IMR-90 (cell line): ENCODE data around the gene SYTL3. TPM values are rescaled to one million over a fixed set of nuclear protein-coding genes. Genes with fewer than 3 reads are reported as not detected.
A peak's percentile ranks its signal among the peaks of the same experiment; 100 is the strongest.

Source experiments
- ATAC-seq: fragments of 200-7000 bp; cut with Tn5 transposase; 2 replicates; pipeline ENCODE4 v1.9.1; 2020; ENCODE audit warnings: low read depth, mild to moderate bottlenecking, moderate library complexity
- BruUV-seq: library from RNA; stranded (reverse); fragments of 400-500 nt; replicated peaks from 2 replicates; lab custom pipeline; 2021; lab: Mats Ljungman, UMichigan
- CTCF ChIA-PET: fragments of 300-600 bp; formaldehyde crosslinking; extraction: SDS; loops from one replicate; lab custom pipeline; 2021; ENCODE audit warnings: antibody characterized with exemption; lab: Yijun Ruan, JAX
- POLR2A ChIA-PET: fragments of 300-600 bp; sonication (Branson Sonifier 250); formaldehyde crosslinking; loops from one replicate; lab custom pipeline; 2022; ENCODE audit warnings: antibody characterized with exemption; ENCODE audit not compliant: unreplicated experiment; lab: Charles Lee
- DNase-seq: peaks from one replicate; pipeline ENCODE4 v3.0.0; 2013
- H2AFZ ChIP-seq: replicated peaks from 2 replicates; pipeline ENCODE3; 2013; ENCODE audit warnings: low read length, mild to moderate bottlenecking; ENCODE audit not compliant: poor library complexity
- H2AK5ac ChIP-seq: 2 replicates; pipeline ENCODE4 v1.6.1; 2013; ENCODE audit warnings: low read depth, low read length, inconsistent platforms
- H2AK9ac ChIP-seq: replicated peaks from 2 replicates; pipeline ENCODE3; 2013; ENCODE audit warnings: mild to moderate bottlenecking, low read depth, low read length, moderate library complexity; ENCODE audit not compliant: poor library complexity
- H2BK120ac ChIP-seq: 2 replicates; pipeline ENCODE4 v1.6.1; 2013; ENCODE audit warnings: low read depth, low read length, inconsistent platforms
- H2BK15ac ChIP-seq: 3 replicates; pipeline ENCODE4 v1.6.1; 2013; ENCODE audit warnings: low read depth, low read length, inconsistent platforms
- H2BK20ac ChIP-seq: 2 replicates; pipeline ENCODE4 v1.6.1; 2013; ENCODE audit warnings: low read depth, mild to moderate bottlenecking, inconsistent platforms, low read length, moderate library complexity
- H2BK5ac ChIP-seq: 2 replicates; pipeline ENCODE4 v1.6.1; 2013; ENCODE audit warnings: mild to moderate bottlenecking, low read depth, low read length, inconsistent platforms; ENCODE audit not compliant: poor library complexity, severe bottlenecking
- H3K14ac ChIP-seq: replicated peaks from 2 replicates; pipeline ENCODE4 v1.6.1; 2013; ENCODE audit warnings: low read depth, low read length, inconsistent platforms
- H3K18ac ChIP-seq: 2 replicates; pipeline ENCODE4 v1.6.1; 2013; ENCODE audit warnings: low read depth, low read length, control low read depth
- H3K23ac ChIP-seq: 2 replicates; pipeline ENCODE4 v1.6.1; 2013; ENCODE audit warnings: low read depth, low read length, inconsistent platforms
- H3K27ac ChIP-seq: 2 replicates; pipeline ENCODE4 v1.5.1; 2013; ENCODE audit warnings: mild to moderate bottlenecking, control low read depth, low read length; ENCODE audit not compliant: insufficient read depth
- H3K27me3 ChIP-seq: 2 replicates; pipeline ENCODE4 v1.6.1; 2013; ENCODE audit warnings: low read length; ENCODE audit not compliant: control insufficient read depth, insufficient read depth
- H3K36me3 ChIP-seq: 2 replicates; pipeline ENCODE4 v1.6.1; 2013; ENCODE audit warnings: low read length, mixed read lengths; ENCODE audit not compliant: control insufficient read depth, insufficient read depth
- H3K4ac ChIP-seq: 2 replicates; pipeline ENCODE4 v1.6.1; 2013; ENCODE audit warnings: low read depth, low read length, inconsistent platforms
- H3K4me1 ChIP-seq: 2 replicates; pipeline ENCODE4 v1.6.1; 2013; ENCODE audit warnings: low read length, mixed read lengths; ENCODE audit not compliant: control insufficient read depth, insufficient read depth
- H3K4me2 ChIP-seq: 2 replicates; pipeline ENCODE4 v1.6.1; 2013; ENCODE audit warnings: low read depth, mild to moderate bottlenecking, control low read depth, low read length, moderate library complexity
- H3K4me3 ChIP-seq: 2 replicates; pipeline ENCODE4 v1.5.1; 2013; ENCODE audit warnings: low read depth, mild to moderate bottlenecking, control low read depth, low read length, moderate library complexity; ENCODE audit not compliant: insufficient read depth
- H3K56ac ChIP-seq: 2 replicates; pipeline ENCODE4 v1.6.1; 2013; ENCODE audit warnings: low read length, inconsistent platforms; ENCODE audit not compliant: insufficient read depth; ENCODE audit errors: extremely low read depth
- H3K79me1 ChIP-seq, 2 experiments: 2 replicates each; pipeline ENCODE4 v1.6.1; 2013; ENCODE audit warnings: low read length in 2 of 2, inconsistent platforms in 1 of 2, low read depth in 1 of 2
- H3K9ac ChIP-seq: 2 replicates; pipeline ENCODE4 v1.6.1; 2013; ENCODE audit warnings: low read depth, low read length, control low read depth
- H3K9me1 ChIP-seq: 2 replicates; pipeline ENCODE4 v1.6.1; 2013; ENCODE audit warnings: low read length, inconsistent platforms; ENCODE audit not compliant: insufficient read depth
- H3K9me3 ChIP-seq: 2 replicates; pipeline ENCODE4 v1.6.1; 2013; ENCODE audit warnings: low read length; ENCODE audit not compliant: control insufficient read depth, insufficient read depth
- H4K20me1 ChIP-seq: 2 replicates; pipeline ENCODE4 v1.6.1; 2013; ENCODE audit warnings: low read length, inconsistent platforms; ENCODE audit not compliant: insufficient read depth
- H4K5ac ChIP-seq: 2 replicates; pipeline ENCODE4 v1.6.1; 2013; ENCODE audit warnings: mild to moderate bottlenecking, low read depth, low read length, control low read depth
- H4K8ac ChIP-seq, 2 experiments: 2 replicates each; pipeline ENCODE4 v1.6.1; 2013; ENCODE audit warnings: low read depth in 2 of 2, low read length in 2 of 2, control low read depth in 1 of 2, inconsistent platforms in 1 of 2
- H4K91ac ChIP-seq: 2 replicates; pipeline ENCODE4 v1.6.1; 2013; ENCODE audit warnings: low read depth, low read length, inconsistent platforms; ENCODE audit not compliant: insufficient read depth
- BHLHE40 ChIP-seq: fragments of 150-350 bp; IDR thresholded peaks from 2 replicates; pipeline ENCODE4 v1.6.1; 2016; ENCODE audit warnings: mild to moderate bottlenecking, low read depth, low read length
- CEBPB ChIP-seq: IDR thresholded peaks from 2 replicates; pipeline ENCODE4 v1.6.1; 2012; ENCODE audit warnings: low read depth, low read length, improper control_type of control experiment
- CHD1 ChIP-seq: IDR thresholded peaks from 2 replicates; pipeline ENCODE4 v1.6.1; 2012; ENCODE audit warnings: low read depth, low read length, improper control_type of control experiment
- FOS ChIP-seq: fragments of 150-350 bp; IDR thresholded peaks from 2 replicates; pipeline ENCODE4 v1.6.1; 2016; ENCODE audit warnings: low read depth, low read length
- MAFK ChIP-seq: IDR thresholded peaks from 2 replicates; pipeline ENCODE4 v1.6.1; 2012; ENCODE audit warnings: low read depth, low read length, improper control_type of control experiment
- MAZ ChIP-seq: IDR thresholded peaks from 2 replicates; pipeline ENCODE4 v1.6.1; 2012; ENCODE audit warnings: low read depth, mild to moderate bottlenecking, low read length, improper control_type of control experiment, moderate library complexity, borderline replicate concordance
- MXI1 ChIP-seq: IDR thresholded peaks from 2 replicates; pipeline ENCODE4 v1.6.1; 2012; ENCODE audit warnings: low read depth, mild to moderate bottlenecking, low read length, moderate library complexity, borderline replicate concordance
- NFE2L2 ChIP-seq: fragments of 150-350 bp; IDR thresholded peaks from 2 replicates; pipeline ENCODE4 v1.6.1; 2016; ENCODE audit warnings: low read depth, mild to moderate bottlenecking, low read length
- POLR2A ChIP-seq: IDR thresholded peaks from 2 replicates; pipeline ENCODE4 v1.6.1; 2012; ENCODE audit warnings: mild to moderate bottlenecking, low read depth, low read length
- RAD21 ChIP-seq: IDR thresholded peaks from 2 replicates; pipeline ENCODE4 v1.6.1; 2012; ENCODE audit warnings: low read length, improper control_type of control experiment
- RCOR1 ChIP-seq: IDR thresholded peaks from 2 replicates; pipeline ENCODE4 v1.6.1; 2012; ENCODE audit warnings: mild to moderate bottlenecking, low read length, improper control_type of control experiment; ENCODE audit not compliant: insufficient replicate concordance
- RFX5 ChIP-seq: IDR thresholded peaks from 2 replicates; pipeline ENCODE4 v1.8.0; 2012; ENCODE audit warnings: low read depth, mild to moderate bottlenecking, low read length, moderate library complexity
- SMC3 ChIP-seq: fragments of 150-350 bp; IDR thresholded peaks from 2 replicates; pipeline ENCODE4 v1.6.1; 2016; ENCODE audit warnings: low read depth, mild to moderate bottlenecking, antibody characterized with exemption, low read length, moderate library complexity
- whole genome bisulfite sequencing, 2 experiments: methylation state at CpG; one replicate each; pipeline versions ENCODE4 v1.1.5 to v1.1.7; 2013; ENCODE audit warnings: missing lambda C conversion rate in 2 of 2; ENCODE audit not compliant: insufficient read length in 1 of 2; ENCODE audit errors: extremely low coverage in 2 of 2; 5-methylcytosine and 5-hydroxymethylcytosine counted together
- dilution Hi-C: fragments of 300-500 bp; cut with HindIII; formaldehyde crosslinking; loops from one replicate; pipeline ENCODE4 v1.14.3; 2018; ENCODE audit warnings: low sequenced_read_pairs; ENCODE audit not compliant: unreplicated experiment
- in situ Hi-C: fragments of 300-500 bp; cut with MboI; formaldehyde crosslinking; loops from 3 replicates; pipeline ENCODE4 v1.14.3; 2019; ENCODE audit warnings: low sequenced_read_pairs, inconsistent platforms, mixed read lengths
- intact Hi-C: fragments of 100-400 bp; cut with micrococcal nuclease; formaldehyde crosslinking; loops from 2 replicates; pipeline ENCODE4 v1.10.0; 2022
- polyA plus RNA-seq, 3 experiments: library from polyadenylated mRNA; depleted of rRNA; stranded (reverse); fragments of >200 nt; gene quantifications; 2 replicates each; pipeline ENCODE4 v1.2.3, GENCODE V29; 2012; ENCODE audit warnings: low replicate concordance in 1 of 3
- total RNA-seq: library from RNA; depleted of rRNA; stranded (reverse); fragments of >200 nt; gene quantifications from 2 replicates; pipeline ENCODE4 v1.2.3, GENCODE V29; 2012
- TF ChIP-seq, protein P1 (sequence below): conservative IDR thresholded peaks from 2 replicates; pipeline ENCODE4 v1.5.1; 2012; ENCODE audit warnings: mild to moderate bottlenecking, low read depth, low read length, improper control_type of control experiment
- TF ChIP-seq, protein P2 (sequence below): fragments of 150-350 bp; IDR thresholded peaks from 2 replicates; pipeline ENCODE4 v1.6.1; 2016; ENCODE audit warnings: low read depth, mild to moderate bottlenecking, low read length, moderate library complexity, borderline replicate concordance
- TF ChIP-seq, protein P3 (sequence below): fragments of 150-350 bp; IDR thresholded peaks from 2 replicates; pipeline ENCODE4 v1.6.1; 2017; ENCODE audit warnings: mild to moderate bottlenecking, antibody characterized with exemption, low read length, low read depth

SYTL3 gene
- total and polyA plus RNA-seq, 2 of the 4 experiments (the other 2 are of a cell fraction), result 2.9 to 4.3 TPM

DNA sequence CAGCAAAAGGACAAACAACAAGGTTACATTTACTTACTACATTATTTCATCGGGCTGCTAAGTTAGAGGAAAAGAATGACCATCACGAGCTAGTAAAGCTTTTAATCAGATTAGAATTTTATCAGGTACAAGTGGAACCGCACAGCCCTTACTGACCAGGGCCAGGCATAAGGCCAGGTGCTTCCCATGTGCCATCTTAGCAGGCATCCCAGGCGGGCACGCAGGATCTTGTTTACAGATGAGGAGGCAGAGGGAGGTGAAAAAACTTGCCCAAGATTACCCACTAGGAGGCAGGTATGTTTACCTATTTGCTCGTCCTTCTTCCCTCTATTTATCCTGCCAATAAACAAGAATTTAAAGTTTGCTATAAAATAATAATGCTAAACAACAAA lies 158.6 kb downstream of the SYTL3 start:
- Histone ChIP-seq H3K9me3 (no peaks in the 10 kb centered on the region), H3K18ac (no peak overlapping the region), H2BK120ac (no peak overlapping the region), H2AFZ (no peak overlapping the region), H3K56ac (no peak overlapping the region), H3K4me3 (no peak overlapping the region), H2AK5ac (no peak overlapping the region), H3K9me1 (peaks cover 14% of the 10 kb centered on the region), H3K36me3 (peaks cover 5% of the 10 kb centered on the region), H4K91ac (no peak overlapping the region), H3K23ac (no peak overlapping the region), H2AK9ac (no peak overlapping the region), H4K20me1 (peaks cover 25% of the 10 kb centered on the region), H3K27me3 (no peaks in the 10 kb centered on the region), H3K14ac (no peak overlapping the region), H2BK15ac (no peak overlapping the region), H2BK5ac (no peak overlapping the region), H3K79me1 (peaks cover 29 to 64% of the 10 kb centered on the region in 2 experiments), H3K4me1 (peaks cover 5% of the 10 kb centered on the region), H4K8ac (no peak overlapping the region), H2BK20ac (no peak overlapping the region), H3K27ac (no peak overlapping the region), H4K5ac (no peak overlapping the region), H3K4me2 (no peak overlapping the region), H3K9ac (no peak overlapping the region), H3K4ac (no peak overlapping the region)
- in situ Hi-C loops (no loop called here), dilution Hi-C loops (no loop called here), intact Hi-C loops (no loop called here)
- BruUV-seq, result TSS peak; percentile 5
- TF ChIP-seq, protein P1, sequence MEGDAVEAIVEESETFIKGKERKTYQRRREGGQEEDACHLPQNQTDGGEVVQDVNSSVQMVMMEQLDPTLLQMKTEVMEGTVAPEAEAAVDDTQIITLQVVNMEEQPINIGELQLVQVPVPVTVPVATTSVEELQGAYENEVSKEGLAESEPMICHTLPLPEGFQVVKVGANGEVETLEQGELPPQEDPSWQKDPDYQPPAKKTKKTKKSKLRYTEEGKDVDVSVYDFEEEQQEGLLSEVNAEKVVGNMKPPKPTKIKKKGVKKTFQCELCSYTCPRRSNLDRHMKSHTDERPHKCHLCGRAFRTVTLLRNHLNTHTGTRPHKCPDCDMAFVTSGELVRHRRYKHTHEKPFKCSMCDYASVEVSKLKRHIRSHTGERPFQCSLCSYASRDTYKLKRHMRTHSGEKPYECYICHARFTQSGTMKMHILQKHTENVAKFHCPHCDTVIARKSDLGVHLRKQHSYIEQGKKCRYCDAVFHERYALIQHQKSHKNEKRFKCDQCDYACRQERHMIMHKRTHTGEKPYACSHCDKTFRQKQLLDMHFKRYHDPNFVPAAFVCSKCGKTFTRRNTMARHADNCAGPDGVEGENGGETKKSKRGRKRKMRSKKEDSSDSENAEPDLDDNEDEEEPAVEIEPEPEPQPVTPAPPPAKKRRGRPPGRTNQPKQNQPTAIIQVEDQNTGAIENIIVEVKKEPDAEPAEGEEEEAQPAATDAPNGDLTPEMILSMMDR, result no peak
- TF ChIP-seq NFE2L2 (no peak), RAD21 (no peak), SMC3 (no peak), BHLHE40 (no peak), MAZ (no peak), MAFK (no peak), POLR2A (no peak), RCOR1 (no peak), CEBPB (no peak), RFX5 (no peak), CHD1 (no peak), MXI1 (no peak), FOS (no peak)
- TF ChIP-seq, protein P2, sequence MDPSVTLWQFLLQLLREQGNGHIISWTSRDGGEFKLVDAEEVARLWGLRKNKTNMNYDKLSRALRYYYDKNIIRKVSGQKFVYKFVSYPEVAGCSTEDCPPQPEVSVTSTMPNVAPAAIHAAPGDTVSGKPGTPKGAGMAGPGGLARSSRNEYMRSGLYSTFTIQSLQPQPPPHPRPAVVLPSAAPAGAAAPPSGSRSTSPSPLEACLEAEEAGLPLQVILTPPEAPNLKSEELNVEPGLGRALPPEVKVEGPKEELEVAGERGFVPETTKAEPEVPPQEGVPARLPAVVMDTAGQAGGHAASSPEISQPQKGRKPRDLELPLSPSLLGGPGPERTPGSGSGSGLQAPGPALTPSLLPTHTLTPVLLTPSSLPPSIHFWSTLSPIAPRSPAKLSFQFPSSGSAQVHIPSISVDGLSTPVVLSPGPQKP, result no peak
- TF ChIP-seq, protein P3, sequence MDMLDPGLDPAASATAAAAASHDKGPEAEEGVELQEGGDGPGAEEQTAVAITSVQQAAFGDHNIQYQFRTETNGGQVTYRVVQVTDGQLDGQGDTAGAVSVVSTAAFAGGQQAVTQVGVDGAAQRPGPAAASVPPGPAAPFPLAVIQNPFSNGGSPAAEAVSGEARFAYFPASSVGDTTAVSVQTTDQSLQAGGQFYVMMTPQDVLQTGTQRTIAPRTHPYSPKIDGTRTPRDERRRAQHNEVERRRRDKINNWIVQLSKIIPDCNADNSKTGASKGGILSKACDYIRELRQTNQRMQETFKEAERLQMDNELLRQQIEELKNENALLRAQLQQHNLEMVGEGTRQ, result no peak
- CTCF ChIA-PET, result no interaction called here
- POLR2A ChIA-PET, result no interaction called here
- no CpG with 5 or more reads among the region's 6 CpGs for WGBS, 2 experiments
- DNase-seq (no peak), ATAC-seq (no peak)
